NB4 (cell line): Measurements from ENCODE around the gene EHMT1.
"Not testable (repeated sequence)": the region's sequence is repeated elsewhere in the genome, so short reads cannot be mapped to it uniquely, and the experiment has no call there.

Experiments
- DNase-seq: peaks from one replicate; pipeline ENCODE4 v3.0.0; 2010; ENCODE audit warnings: low read depth
- H3K4me3 ChIP-seq: one replicate; pipeline ENCODE4 v1.5.1; 2011; ENCODE audit warnings: mild to moderate bottlenecking, low read depth, low read length, moderate library complexity
- CTCF ChIP-seq: IDR thresholded peaks from one replicate; pipeline ENCODE4 v1.5.1; 2012; ENCODE audit warnings: low read depth, low read length
- MAX ChIP-seq: IDR thresholded peaks from 2 replicates; pipeline ENCODE4 v1.6.1; 2011; ENCODE audit warnings: low read depth, low read length
- MYC ChIP-seq: IDR thresholded peaks from 2 replicates; pipeline ENCODE4 v1.6.1; 2011; ENCODE audit warnings: low read depth, low read length
- POLR2A ChIP-seq: IDR thresholded peaks from 2 replicates; pipeline ENCODE4 v1.6.1; 2011; ENCODE audit warnings: mild to moderate bottlenecking; ENCODE audit not compliant: insufficient read length; ENCODE audit errors: extremely low read depth

EHMT1 gene

GRCh38 chr9:137774775-137775386 is 156.1 kb downstream of the EHMT1 start:
- DNase-seq, result no peak
- no peak overlapping the region for H3K4me3 ChIP-seq
- no peak for TF ChIP-seq MAX
- no peak for TF ChIP-seq CTCF
- TF ChIP-seq POLR2A, result no peak
- no peak for TF ChIP-seq MYC

GRCh38 chr9:137776306-137776995 is 157.6 kb downstream of the EHMT1 start:
- no peak overlapping the region for H3K4me3 ChIP-seq
- TF ChIP-seq MYC, result no peak
- no peak for TF ChIP-seq MAX
- TF ChIP-seq CTCF, result no peak
- no peak for TF ChIP-seq POLR2A
- no peak for DNase-seq

GRCh38 chr9:137777761-137778160 is 159.0 kb downstream of the EHMT1 start:
- TF ChIP-seq MYC, result no peak
- TF ChIP-seq POLR2A, result no peak
- TF ChIP-seq CTCF, result no peak
- TF ChIP-seq MAX, result no peak
- DNase-seq, result no peak
- no peak overlapping the region for H3K4me3 ChIP-seq

GRCh38 chr9:137778336-137778735 is 159.5 kb downstream of the EHMT1 start:
- no peak for TF ChIP-seq MAX
- TF ChIP-seq POLR2A, result no peak
- no peak for TF ChIP-seq MYC
- TF ChIP-seq CTCF, result no peak
- no peak for DNase-seq

GRCh38 chr9:137778914-137779313 is 160.1 kb downstream of the EHMT1 start:
- TF ChIP-seq CTCF (no peak), MYC (no peak), POLR2A (no peak), MAX (no peak)
- DNase-seq, result no peak
- H3K4me3 ChIP-seq, result no peak overlapping the region

More at GRCh38 chr9:137778336-137778735, 159.5 kb downstream of the EHMT1 start:
- no peak overlapping the region for H3K4me3 ChIP-seq

- not testable (repeated sequence) for H3K4me3 ChIP-seq, DNase-seq
Measured at GRCh38 chr9:137780031-137780430, 161.2 kb downstream of the EHMT1 start.
